Articular chondrocyte of knee joint (primary cell): ENCODE results near the gene GRXCR1. TPM values are rescaled to one million over a fixed set of nuclear protein-coding genes. Genes with fewer than 3 reads are reported as not detected.

ENCODE experiments used
- small RNA-seq: library from RNA; depleted of rRNA; stranded (forward); fragments of <200 nt; gene quantifications from one replicate; pipeline ENCODE3, GENCODE V24; 2012
- total RNA-seq: library from RNA; depleted of rRNA; stranded (reverse); fragments of >200 nt; gene quantifications from 2 replicates; pipeline ENCODE4 v1.2.3, GENCODE V29; 2012

The GRXCR1 gene
- not detected in 2 replicates for total RNA-seq

GRCh38 chr4:42892413-42892812 lies at the start of gene GRXCR1:
Gene GRXCR1, plus strand, starts transcription at chr4:42892713. Its CDS starts 554 bp downstream, at chr4:42893267.

Small RNA genes within 50 kb of the gene (small RNA-seq; reads per million reads assigned to genes)
- gene RN7SKP82 = not detected

Other genes starting within 250 kb of the GRXCR1 start
- gene ATP8A1, start 235.6 kb upstream of the GRXCR1 start, total RNA-seq = 2.2 and 7.0 TPM in 2 replicates